Measurements from ENCODE around the gene KLHL22.

The KLHL22 gene

DNA sequence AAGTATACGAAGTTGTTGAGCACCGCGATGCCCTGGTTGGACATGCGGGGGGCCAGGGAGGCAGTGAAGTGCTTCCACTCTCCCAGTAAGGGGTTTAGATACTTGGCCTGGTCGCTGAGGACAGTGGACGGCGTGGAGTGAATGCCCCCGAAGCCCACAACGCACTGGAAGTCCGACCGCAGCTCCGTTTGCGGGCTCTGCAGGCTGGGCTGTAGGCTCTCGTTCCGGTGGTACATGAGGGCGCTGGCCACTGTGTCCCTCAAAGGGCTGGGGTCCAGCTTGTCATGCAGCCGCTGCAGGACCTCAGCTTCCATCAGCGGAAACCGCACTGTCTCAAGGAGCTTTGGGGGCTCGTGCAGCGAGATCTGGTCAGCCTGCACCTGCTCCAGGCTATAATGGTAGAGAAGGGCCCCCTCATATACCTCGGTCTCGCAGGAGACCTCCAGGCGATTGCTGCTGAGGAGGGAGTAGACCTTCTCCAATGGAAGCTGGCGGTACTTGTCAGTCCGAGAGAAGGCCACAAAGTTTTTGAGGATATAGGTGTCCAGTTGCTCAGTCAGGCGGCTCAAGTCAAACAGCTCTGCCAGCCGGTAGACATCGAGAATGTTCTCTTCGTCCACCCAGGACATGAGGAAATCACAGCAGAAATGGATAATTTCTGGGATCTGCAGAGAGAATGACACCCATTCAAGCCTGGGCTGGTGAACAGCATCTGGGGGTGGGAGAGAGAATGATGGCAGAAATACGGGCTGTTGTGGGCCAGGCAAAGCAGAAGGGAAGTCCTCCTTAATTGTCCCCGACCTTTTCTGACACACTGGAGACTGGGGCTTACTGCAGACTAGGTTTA lies 30.5 kb downstream of the KLHL22 start:
- no peak overlapping the region for H3K27ac ChIP-seq (ENCODE audit: low read depth, low read length)

DNA sequence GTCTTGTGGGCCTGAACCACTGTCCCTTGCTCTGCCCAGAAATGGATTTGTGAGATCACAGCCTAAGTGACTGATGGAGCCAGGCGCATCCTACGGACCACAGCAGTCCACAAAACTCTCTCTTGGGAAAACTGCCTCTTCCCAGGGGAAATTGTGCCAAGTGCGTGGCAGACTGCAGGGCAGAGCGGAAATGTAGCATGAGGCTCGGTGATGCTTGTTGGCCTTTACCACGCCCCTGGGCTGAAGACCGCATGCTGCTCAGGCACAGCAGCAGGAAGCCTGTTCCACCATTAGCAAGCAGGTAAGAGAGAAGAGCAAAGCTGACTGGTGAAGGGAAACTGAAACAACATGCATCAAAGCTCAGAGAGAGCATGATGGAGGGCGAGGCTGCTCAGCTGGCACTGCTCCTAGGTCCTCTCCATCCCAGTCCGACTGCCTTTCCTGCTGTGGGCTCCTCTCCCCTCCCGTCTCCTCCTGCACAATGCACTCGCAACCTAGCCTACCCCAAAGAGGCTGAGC lies 31.4 kb downstream of the KLHL22 start:
- no peaks in the 10 kb centered on the region for H4K20me1 ChIP-seq (ENCODE audit: control insufficient read depth, insufficient read depth, low read depth, low read length)
- H3K4me1 ChIP-seq (ENCODE audit: control insufficient read depth, low read length): peaks cover 25% of the 10 kb centered on the region
- H3K9me3 ChIP-seq (ENCODE audit: control insufficient read depth, insufficient read depth, low read length): no peaks in the 10 kb centered on the region
- TF ChIP-seq, protein P1, sequence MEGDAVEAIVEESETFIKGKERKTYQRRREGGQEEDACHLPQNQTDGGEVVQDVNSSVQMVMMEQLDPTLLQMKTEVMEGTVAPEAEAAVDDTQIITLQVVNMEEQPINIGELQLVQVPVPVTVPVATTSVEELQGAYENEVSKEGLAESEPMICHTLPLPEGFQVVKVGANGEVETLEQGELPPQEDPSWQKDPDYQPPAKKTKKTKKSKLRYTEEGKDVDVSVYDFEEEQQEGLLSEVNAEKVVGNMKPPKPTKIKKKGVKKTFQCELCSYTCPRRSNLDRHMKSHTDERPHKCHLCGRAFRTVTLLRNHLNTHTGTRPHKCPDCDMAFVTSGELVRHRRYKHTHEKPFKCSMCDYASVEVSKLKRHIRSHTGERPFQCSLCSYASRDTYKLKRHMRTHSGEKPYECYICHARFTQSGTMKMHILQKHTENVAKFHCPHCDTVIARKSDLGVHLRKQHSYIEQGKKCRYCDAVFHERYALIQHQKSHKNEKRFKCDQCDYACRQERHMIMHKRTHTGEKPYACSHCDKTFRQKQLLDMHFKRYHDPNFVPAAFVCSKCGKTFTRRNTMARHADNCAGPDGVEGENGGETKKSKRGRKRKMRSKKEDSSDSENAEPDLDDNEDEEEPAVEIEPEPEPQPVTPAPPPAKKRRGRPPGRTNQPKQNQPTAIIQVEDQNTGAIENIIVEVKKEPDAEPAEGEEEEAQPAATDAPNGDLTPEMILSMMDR (IDR thresholded peaks at IDR 0.05; ENCODE audit: low read depth, low read length, poor library complexity, severe bottlenecking): no peak
- TF ChIP-seq EZH2phosphoT487 (IDR thresholded peaks at IDR 0.05; ENCODE audit: borderline replicate concordance, low read length): no peak
- peaks cover 6% of the 10 kb centered on the region; the same call in 1 of the 2 replicates for H3K36me3 ChIP-seq (ENCODE audit: control insufficient read depth, low read length)
- peak overlapping the region; percentile 79 for H3K27ac ChIP-seq (ENCODE audit: low read depth, low read length)
- H3K79me2 ChIP-seq (ENCODE audit: control insufficient read depth, low read length): no peaks in the 10 kb centered on the region
- H3F3A ChIP-seq (ENCODE audit: control insufficient read depth, insufficient read depth): no peaks in the 10 kb centered on the region
- peak overlapping the region; percentile 68 for H3K4me3 ChIP-seq (ENCODE audit: low read length)
- no peaks in the 10 kb centered on the region for H3K9me2 ChIP-seq (replicated peaks; ENCODE audit: control insufficient read depth, low read length)
- H3K27me3 ChIP-seq (ENCODE audit: control insufficient read depth, low read length): no peaks in the 10 kb centered on the region
- H3K4me2 ChIP-seq (ENCODE audit: low read length): peak overlapping the region; percentile 81

More for the DNA sequence above, 30.5 kb downstream of the KLHL22 start:
- no peak overlapping the region for H3K4me3 ChIP-seq (ENCODE audit: low read length)
- no peaks in the 10 kb centered on the region for H3K9me3 ChIP-seq (ENCODE audit: control insufficient read depth, insufficient read depth, low read length)
- H3K27me3 ChIP-seq (ENCODE audit: control insufficient read depth, low read length): no peaks in the 10 kb centered on the region
- no peaks in the 10 kb centered on the region for H4K20me1 ChIP-seq (ENCODE audit: control insufficient read depth, insufficient read depth, low read depth, low read length)
- H3K79me2 ChIP-seq (ENCODE audit: control insufficient read depth, low read length): no peaks in the 10 kb centered on the region
- H3K4me1 ChIP-seq (ENCODE audit: control insufficient read depth, low read length): peaks cover 25% of the 10 kb centered on the region
- peaks cover 6% of the 10 kb centered on the region; the same call in 1 of the 2 replicates for H3K36me3 ChIP-seq (ENCODE audit: control insufficient read depth, low read length)
- H3K9me2 ChIP-seq (replicated peaks; ENCODE audit: control insufficient read depth, low read length): no peaks in the 10 kb centered on the region
- H3F3A ChIP-seq (ENCODE audit: control insufficient read depth, insufficient read depth): no peaks in the 10 kb centered on the region
- H3K4me2 ChIP-seq (ENCODE audit: low read length): no peak overlapping the region; the same call in 1 of the 2 replicates
- no peak for TF ChIP-seq EZH2phosphoT487 (IDR thresholded peaks at IDR 0.05; ENCODE audit: borderline replicate concordance, low read length)
- TF ChIP-seq, protein P1 (IDR thresholded peaks at IDR 0.05; ENCODE audit: low read depth, low read length, poor library complexity, severe bottlenecking): no peak

DNA sequence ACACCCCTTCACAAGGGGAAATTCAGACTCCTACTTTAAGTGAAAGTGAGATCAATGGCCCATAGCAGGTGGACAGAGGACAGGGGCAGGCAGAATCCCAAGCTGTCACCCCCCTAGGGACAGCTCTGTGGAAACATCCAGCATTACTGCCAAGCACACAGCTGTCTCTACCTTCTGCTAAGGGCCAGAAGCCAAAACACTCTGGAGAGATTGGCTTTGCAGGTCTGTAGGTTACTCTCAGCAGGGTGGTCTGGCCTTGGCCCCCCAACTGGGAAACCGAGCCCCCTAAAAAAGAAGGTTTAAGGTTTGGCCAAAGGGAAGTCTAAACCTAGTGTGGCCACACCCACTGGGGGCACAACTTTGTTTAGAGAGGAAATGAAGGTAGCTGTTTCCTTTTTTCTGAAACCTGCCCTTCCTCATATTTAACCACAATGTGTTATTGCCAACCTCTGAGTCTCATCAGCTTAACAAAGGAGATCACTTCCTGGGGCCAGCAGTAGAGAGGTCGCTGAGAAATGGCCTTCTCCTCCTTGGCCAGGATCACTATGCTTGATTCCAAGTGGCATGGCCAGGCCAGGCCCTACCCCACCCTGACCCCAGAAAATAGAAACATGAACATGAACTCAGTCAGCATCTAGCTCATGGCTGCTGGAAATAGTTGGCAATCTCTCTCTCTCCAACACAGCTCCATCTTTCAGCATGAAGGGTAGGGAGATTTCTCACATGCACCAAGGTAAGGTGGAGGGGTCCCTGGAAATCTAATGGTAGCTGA lies 32.1 kb downstream of the KLHL22 start:
- TF ChIP-seq, protein P1 (IDR thresholded peaks at IDR 0.05; ENCODE audit: low read depth, low read length, poor library complexity, severe bottlenecking): no peak
- TF ChIP-seq EZH2phosphoT487 (IDR thresholded peaks at IDR 0.05; ENCODE audit: borderline replicate concordance, low read length): no peak
- Histone ChIP-seq H3K79me2 (ENCODE audit: control insufficient read depth, low read length) (no peaks in the 10 kb centered on the region), H3F3A (ENCODE audit: control insufficient read depth, insufficient read depth) (no peaks in the 10 kb centered on the region), H3K4me2 (ENCODE audit: low read length) (peak overlapping the region; percentile 81), H4K20me1 (ENCODE audit: control insufficient read depth, insufficient read depth, low read depth, low read length) (no peaks in the 10 kb centered on the region), H3K27ac (ENCODE audit: low read depth, low read length) (peak overlapping the region; percentile 79), H3K4me1 (ENCODE audit: control insufficient read depth, low read length) (peaks cover 25% of the 10 kb centered on the region), H3K4me3 (ENCODE audit: low read length) (peak overlapping the region; percentile 68), H3K9me3 (ENCODE audit: control insufficient read depth, insufficient read depth, low read length) (no peaks in the 10 kb centered on the region), H3K27me3 (ENCODE audit: control insufficient read depth, low read length) (no peaks in the 10 kb centered on the region), H3K9me2 (replicated peaks; ENCODE audit: control insufficient read depth, low read length) (no peaks in the 10 kb centered on the region), H3K36me3 (ENCODE audit: control insufficient read depth, low read length) (peaks cover 6% of the 10 kb centered on the region; the same call in 1 of the 2 replicates)

Data from DOHH2 (cell line).